CD4-positive, CD25-positive, alpha-beta regulatory T cell (primary cell): Measurements from ENCODE around the gene ATP2B1. TPM values are rescaled to one million over a fixed set of nuclear protein-coding genes. Genes with fewer than 3 reads are reported as not detected.

Experiments used
- ATAC-seq, 2 donors: fragments of 150-1000 bp; cut with Tn5 transposase; one replicate each; pipeline ENCODE4 v1.10.0; 2021; ENCODE audit warnings: low read depth in 2 of 2, moderate number of reproducible peaks in 2 of 2, moderate library complexity in 1 of 2
- DNase-seq, 3 donors: peaks; one replicate each; pipeline versions ENCODE4 v3.0.0 to v3.0.0-alpha.2; 2012 to 2022; ENCODE audit warnings: mixed read lengths in 1 of 3
- H3K27ac ChIP-seq: one replicate; pipeline ENCODE4 v1.7.0; 2013; ENCODE audit warnings: mild to moderate bottlenecking, low read length; ENCODE audit not compliant: insufficient read depth, poor library complexity, severe bottlenecking
- H3K27me3 ChIP-seq: one replicate; pipeline ENCODE4 v1.7.0; 2013; ENCODE audit warnings: low read length; ENCODE audit not compliant: control insufficient read depth, insufficient read depth
- H3K36me3 ChIP-seq: one replicate; pipeline ENCODE4 v1.7.0; 2013; ENCODE audit warnings: mild to moderate bottlenecking, low read length, moderate library complexity; ENCODE audit not compliant: control insufficient read depth, insufficient read depth
- H3K4me1 ChIP-seq: 2 replicates; pipeline ENCODE4 v1.7.0; 2013; ENCODE audit warnings: mild to moderate bottlenecking, low read length; ENCODE audit not compliant: insufficient read depth, control insufficient read depth, poor library complexity, severe bottlenecking
- H3K4me3 ChIP-seq: one replicate; pipeline ENCODE4 v1.7.0; 2013; ENCODE audit warnings: low read depth, mild to moderate bottlenecking, low read length, moderate library complexity
- H3K9me3 ChIP-seq, 2 experiments: 1 replicate in 1 of 2; 2 replicates in 1 of 2; pipeline ENCODE4 v1.7.0; 2013; ENCODE audit warnings: low read length in 2 of 2, mild to moderate bottlenecking in 1 of 2, moderate library complexity in 1 of 2; ENCODE audit not compliant: control insufficient read depth in 2 of 2
- H3K27ac Mint-ChIP-seq, 3 donors: one replicate each; pipeline ENCODE4 v1.8.0; 2020 to 2022; ENCODE audit warnings: mild to moderate bottlenecking in 3 of 3, mixed read lengths in 3 of 3, moderate library complexity in 2 of 3
- H3K27me3 Mint-ChIP-seq: one replicate; pipeline ENCODE4 v1.8.0; 2022; ENCODE audit warnings: mild to moderate bottlenecking, mixed read lengths
- H3K36me3 Mint-ChIP-seq: one replicate; pipeline ENCODE4 v1.8.0; 2020; ENCODE audit warnings: mixed read lengths
- H3K4me1 Mint-ChIP-seq, 4 donors: one replicate each; pipeline ENCODE4 v1.8.0; 2020 to 2022; ENCODE audit warnings: mixed read lengths in 4 of 4, mild to moderate bottlenecking in 1 of 4
- H3K4me3 Mint-ChIP-seq, 4 donors: one replicate each; pipeline ENCODE4 v1.8.0; 2020 to 2022; ENCODE audit warnings: mild to moderate bottlenecking in 4 of 4, mixed read lengths in 4 of 4, moderate library complexity in 3 of 4
- H3K9me3 Mint-ChIP-seq, 7 donors: one replicate each; pipeline ENCODE4 v1.8.0; 2020 to 2022; ENCODE audit warnings: mixed read lengths in 7 of 7, mild to moderate bottlenecking in 3 of 7, moderate library complexity in 2 of 7
- polyA plus RNA-seq, 4 donors: library from polyadenylated mRNA; unstranded; fragments of 300-500 nt; fragmentation: Illumina TruSeq; gene quantifications; one replicate each; pipeline ENCODE4 v1.2.3, GENCODE V29; 2021
- total RNA-seq: library from RNA; stranded (reverse); gene quantifications from one replicate; pipeline ENCODE4 v1.2.3, GENCODE V29; 2022

Gene ATP2B1
- total and polyA plus RNA-seq, 5 donors from 2014 or later = 51.1 to 189 (median 73.5) TPM

DNA sequence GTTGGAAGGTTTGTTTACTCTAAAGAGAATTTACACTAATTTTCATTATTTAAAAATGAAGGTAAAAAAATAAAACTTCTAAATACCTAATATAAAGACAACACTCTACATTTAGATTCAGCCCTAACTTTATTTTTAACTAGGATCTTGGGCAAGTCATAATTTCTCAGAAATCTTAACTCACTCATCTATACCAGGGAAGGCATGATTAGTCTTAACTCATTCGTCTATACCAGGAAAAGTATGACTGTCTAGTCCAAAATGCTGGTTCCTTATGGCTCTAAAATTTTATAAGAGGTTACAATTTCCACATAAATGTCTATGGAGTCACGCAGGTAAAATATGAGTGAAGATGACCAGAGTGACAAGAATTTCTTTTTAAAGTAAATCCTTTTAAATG is 130.1 kb downstream of the ATP2B1 start:
- peaks cover 3% of the 10 kb centered on the region for H3K36me3 Mint-ChIP-seq
- DNase-seq = no peak
- H3K27me3 Mint-ChIP-seq = no peaks in the 10 kb centered on the region
- H3K36me3 ChIP-seq = no peaks in the 10 kb centered on the region
- no peaks in the 10 kb centered on the region for H3K9me3 Mint-ChIP-seq
- H3K4me1 Mint-ChIP-seq = peaks cover 0 to 9% (median 2%) of the 10 kb centered on the region in 4 donors
- H3K4me3 ChIP-seq = no peak overlapping the region
- H3K27ac ChIP-seq = no peak overlapping the region
- H3K27me3 ChIP-seq = no peaks in the 10 kb centered on the region
- no peak for ATAC-seq
- no peak overlapping the region for H3K4me3 Mint-ChIP-seq
- no peak overlapping the region for H3K27ac Mint-ChIP-seq
- H3K4me1 ChIP-seq = no peaks in the 10 kb centered on the region
- no peaks in the 10 kb centered on the region for H3K9me3 ChIP-seq

GRCh38 chr12:89576572-89577220 is 131.9 kb downstream of the ATP2B1 start:
- Histone ChIP-seq H3K36me3 (no peaks in the 10 kb centered on the region), H3K27ac (no peak overlapping the region), H3K4me1 (no peaks in the 10 kb centered on the region), H3K4me3 (no peak overlapping the region), H3K9me3 (no peaks in the 10 kb centered on the region), H3K27me3 (no peaks in the 10 kb centered on the region)
- DNase-seq = no peak
- H3K27me3 Mint-ChIP-seq = no peaks in the 10 kb centered on the region
- peaks cover 3% of the 10 kb centered on the region for H3K36me3 Mint-ChIP-seq
- no peak overlapping the region for H3K27ac Mint-ChIP-seq
- ATAC-seq = no peak
- H3K4me1 Mint-ChIP-seq = peaks cover 0 to 9% (median 2%) of the 10 kb centered on the region in 4 donors
- H3K4me3 Mint-ChIP-seq = no peak overlapping the region
- no peaks in the 10 kb centered on the region for H3K9me3 Mint-ChIP-seq

GRCh38 chr12:89575374-89575773 is 133.3 kb downstream of the ATP2B1 start:
- Mint-ChIP-seq H3K36me3 (no peaks in the 10 kb centered on the region), H3K4me3 (no peak overlapping the region), H3K4me1 (peaks cover 0 to 9% (median 2%) of the 10 kb centered on the region in 4 donors), H3K27me3 (no peaks in the 10 kb centered on the region), H3K27ac (no peak overlapping the region), H3K9me3 (no peaks in the 10 kb centered on the region)
- Histone ChIP-seq H3K4me1 (no peaks in the 10 kb centered on the region), H3K27ac (no peak overlapping the region), H3K27me3 (no peaks in the 10 kb centered on the region), H3K9me3 (no peaks in the 10 kb centered on the region), H3K4me3 (no peak overlapping the region), H3K36me3 (no peaks in the 10 kb centered on the region)
- DNase-seq (no peak), ATAC-seq (no peak)

DNA sequence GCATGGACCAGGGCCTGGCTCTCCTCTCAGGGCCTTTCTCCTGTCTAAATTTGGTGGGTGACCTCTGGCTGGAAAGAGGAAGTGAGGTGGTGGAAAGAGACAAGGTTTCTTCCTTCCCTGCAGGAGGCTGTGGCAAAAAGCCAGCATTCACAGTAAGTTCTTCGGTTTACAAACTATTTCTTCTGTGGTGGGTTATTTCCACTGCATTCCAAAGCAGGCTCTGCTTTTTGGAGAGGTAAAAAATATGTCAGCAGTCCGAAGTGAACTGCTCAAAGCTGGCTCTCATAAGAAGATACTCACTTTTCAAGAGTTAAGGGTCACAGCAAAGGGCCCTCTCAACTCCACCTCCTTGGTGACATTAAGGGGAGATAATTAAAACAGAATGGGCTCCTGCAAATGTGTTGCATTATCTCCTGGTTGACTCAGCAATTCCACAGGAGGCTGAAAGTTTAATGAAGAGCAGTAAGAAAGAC is 133.9 kb downstream of the ATP2B1 start:
- Mint-ChIP-seq H3K27ac (no peak overlapping the region), H3K9me3 (no peaks in the 10 kb centered on the region), H3K27me3 (no peaks in the 10 kb centered on the region), H3K36me3 (no peaks in the 10 kb centered on the region), H3K4me1 (peaks cover 0 to 9% (median 2%) of the 10 kb centered on the region in 4 donors), H3K4me3 (no peak overlapping the region)
- DNase-seq (no peak), ATAC-seq (no peak)
- H3K9me3 ChIP-seq = no peaks in the 10 kb centered on the region
- H3K27ac ChIP-seq = no peak overlapping the region
- H3K27me3 ChIP-seq = no peaks in the 10 kb centered on the region
- no peaks in the 10 kb centered on the region for H3K4me1 ChIP-seq
- H3K4me3 ChIP-seq = no peak overlapping the region
- no peaks in the 10 kb centered on the region for H3K36me3 ChIP-seq

GRCh38 chr12:89573051-89573810 is 135.4 kb downstream of the ATP2B1 start:
- Histone ChIP-seq H3K36me3 (no peaks in the 10 kb centered on the region), H3K4me1 (no peaks in the 10 kb centered on the region), H3K4me3 (no peak overlapping the region), H3K27me3 (no peaks in the 10 kb centered on the region), H3K9me3 (no peaks in the 10 kb centered on the region), H3K27ac (no peak overlapping the region)
- no peak for ATAC-seq
- peak overlapping the region in 1 of 3 donors; percentile 35 for H3K27ac Mint-ChIP-seq
- H3K4me1 Mint-ChIP-seq = peaks cover 0 to 9% (median 2%) of the 10 kb centered on the region in 4 donors
- no peaks in the 10 kb centered on the region for H3K9me3 Mint-ChIP-seq
- no peaks in the 10 kb centered on the region for H3K27me3 Mint-ChIP-seq
- no peak for DNase-seq
- peaks cover 4% of the 10 kb centered on the region for H3K36me3 Mint-ChIP-seq
- H3K4me3 Mint-ChIP-seq = no peak overlapping the region

DNA sequence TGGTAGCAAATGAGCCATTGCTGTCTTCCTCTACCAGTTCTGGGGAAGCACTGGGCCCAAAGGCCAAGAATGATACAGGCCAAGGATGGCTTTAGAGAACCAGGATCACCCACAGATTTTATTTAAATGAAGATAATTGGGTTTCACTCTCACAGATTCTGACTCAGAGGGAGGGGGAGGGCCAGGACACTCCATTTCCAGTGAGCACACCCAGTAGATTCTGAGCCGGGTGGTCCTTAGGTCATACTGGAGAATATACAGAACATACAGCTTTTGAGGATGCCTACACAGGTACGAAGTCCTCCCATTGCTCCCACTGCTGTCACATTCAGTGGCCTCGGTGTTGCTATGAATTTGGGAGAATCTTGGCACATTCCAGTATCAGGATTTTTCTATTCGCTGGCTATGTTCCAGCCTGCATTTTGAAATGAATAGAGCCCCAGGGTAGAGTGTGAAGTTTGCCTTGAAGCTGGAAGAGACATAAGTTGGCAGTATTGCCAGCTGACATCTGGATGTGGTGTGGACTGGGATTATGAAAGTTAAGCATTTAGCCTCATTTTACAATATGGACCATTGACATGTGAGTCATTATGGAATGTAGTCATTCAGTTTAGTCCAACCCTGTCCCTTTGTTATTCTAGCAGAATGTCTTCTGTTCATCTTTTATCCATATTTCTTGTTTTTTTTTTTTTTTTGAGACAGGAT is 137.0 kb downstream of the ATP2B1 start:
- H3K4me3 Mint-ChIP-seq = no peak overlapping the region
- DNase-seq = no peak
- Histone ChIP-seq H3K9me3 (no peaks in the 10 kb centered on the region), H3K4me3 (no peak overlapping the region), H3K36me3 (no peaks in the 10 kb centered on the region), H3K27me3 (no peaks in the 10 kb centered on the region), H3K27ac (no peak overlapping the region), H3K4me1 (no peaks in the 10 kb centered on the region)
- no peaks in the 10 kb centered on the region for H3K27me3 Mint-ChIP-seq
- ATAC-seq = no peak
- peaks cover 4% of the 10 kb centered on the region for H3K36me3 Mint-ChIP-seq
- peaks cover 0 to 3% (median 0%) of the 10 kb centered on the region in 7 donors for H3K9me3 Mint-ChIP-seq
- H3K27ac Mint-ChIP-seq = no peak overlapping the region
- peaks cover 0 to 4% (median under 1%) of the 10 kb centered on the region in 4 donors for H3K4me1 Mint-ChIP-seq

DNA sequence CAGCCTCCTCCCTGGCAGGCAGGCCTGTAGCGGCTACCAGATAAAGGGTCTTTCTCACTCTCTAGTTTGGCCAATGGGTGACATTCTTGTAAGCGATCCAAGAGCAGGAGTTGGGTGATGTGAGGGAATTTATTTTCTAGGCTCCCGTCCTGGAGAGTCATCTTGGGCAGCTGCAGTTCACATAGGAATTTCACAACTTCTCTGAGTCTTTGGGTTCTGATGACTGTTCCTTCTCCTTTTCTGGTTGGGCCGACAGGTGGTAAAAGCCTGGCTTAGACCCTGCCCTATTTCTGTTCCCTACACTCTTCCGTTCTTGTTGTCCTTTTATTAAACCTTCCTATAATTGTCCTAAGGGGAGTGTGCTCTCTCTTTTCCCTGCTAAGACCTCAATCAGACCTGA is 140.2 kb downstream of the ATP2B1 start:
- H3K27me3 ChIP-seq = no peaks in the 10 kb centered on the region
- Mint-ChIP-seq H3K4me3 (no peak overlapping the region), H3K27me3 (no peaks in the 10 kb centered on the region), H3K9me3 (peaks cover 0 to 3% (median 0%) of the 10 kb centered on the region in 7 donors), H3K27ac (no peak overlapping the region), H3K4me1 (peaks cover 0 to 4% (median 0%) of the 10 kb centered on the region in 4 donors), H3K36me3 (peaks cover 4% of the 10 kb centered on the region)
- no peak for ATAC-seq
- no peaks in the 10 kb centered on the region for H3K9me3 ChIP-seq
- H3K4me3 ChIP-seq = no peak overlapping the region
- DNase-seq = no peak
- H3K4me1 ChIP-seq = no peaks in the 10 kb centered on the region
- H3K27ac ChIP-seq = no peak overlapping the region
- no peaks in the 10 kb centered on the region for H3K36me3 ChIP-seq
